ENCODE results near the gene TMEM253. TPM values are rescaled to one million over a fixed set of nuclear protein-coding genes. Genes with fewer than 3 reads are reported as not detected.

The TMEM253 gene
- total RNA-seq, 2 donors from 2014 or later: 0.40 to 0.49 TPM

DNA sequence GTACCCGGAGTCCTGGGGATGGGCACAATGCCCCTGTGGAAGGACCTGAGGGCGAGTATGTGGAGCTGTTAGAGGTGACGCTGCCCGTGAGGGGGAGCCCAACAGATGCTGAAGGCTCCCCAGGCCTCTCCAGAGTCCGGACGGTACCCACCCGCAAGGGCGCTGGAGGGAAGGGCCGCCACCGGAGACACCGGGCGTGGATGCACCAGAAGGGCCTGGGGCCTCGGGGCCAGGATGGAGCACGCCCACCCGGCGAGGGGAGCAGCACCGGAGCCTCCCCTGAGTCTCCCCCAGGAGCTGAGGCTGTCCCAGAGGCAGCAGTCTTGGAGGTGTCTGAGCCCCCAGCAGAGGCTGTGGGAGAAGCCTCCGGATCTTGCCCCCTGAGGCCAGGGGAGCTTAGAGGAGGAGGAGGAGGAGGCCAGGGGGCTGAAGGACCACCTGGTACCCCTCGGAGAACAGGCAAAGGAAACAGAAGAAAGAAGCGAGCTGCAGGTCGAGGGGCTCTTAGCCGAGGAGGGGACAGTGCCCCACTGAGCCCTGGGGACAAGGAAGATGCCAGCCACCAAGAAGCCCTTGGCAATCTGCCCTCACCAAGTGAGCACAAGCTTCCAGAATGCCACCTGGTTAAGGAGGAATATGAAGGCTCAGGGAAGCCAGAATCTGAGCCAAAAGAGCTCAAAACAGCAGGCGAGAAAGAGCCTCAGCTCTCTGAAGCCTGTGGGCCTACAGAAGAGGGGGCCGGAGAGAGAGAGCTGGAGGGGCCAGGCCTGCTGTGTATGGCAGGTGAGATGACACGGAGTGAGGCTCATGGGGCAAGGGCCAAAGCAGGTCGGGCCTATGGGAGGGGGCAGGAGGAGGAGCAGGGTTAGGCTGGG, 26.2 kb upstream of the TMEM253 start:
- peaks cover 11% of the 10 kb centered on the region for H3K4me1 Mint-ChIP-seq
- H3K4me3 Mint-ChIP-seq: no peak overlapping the region

DNA sequence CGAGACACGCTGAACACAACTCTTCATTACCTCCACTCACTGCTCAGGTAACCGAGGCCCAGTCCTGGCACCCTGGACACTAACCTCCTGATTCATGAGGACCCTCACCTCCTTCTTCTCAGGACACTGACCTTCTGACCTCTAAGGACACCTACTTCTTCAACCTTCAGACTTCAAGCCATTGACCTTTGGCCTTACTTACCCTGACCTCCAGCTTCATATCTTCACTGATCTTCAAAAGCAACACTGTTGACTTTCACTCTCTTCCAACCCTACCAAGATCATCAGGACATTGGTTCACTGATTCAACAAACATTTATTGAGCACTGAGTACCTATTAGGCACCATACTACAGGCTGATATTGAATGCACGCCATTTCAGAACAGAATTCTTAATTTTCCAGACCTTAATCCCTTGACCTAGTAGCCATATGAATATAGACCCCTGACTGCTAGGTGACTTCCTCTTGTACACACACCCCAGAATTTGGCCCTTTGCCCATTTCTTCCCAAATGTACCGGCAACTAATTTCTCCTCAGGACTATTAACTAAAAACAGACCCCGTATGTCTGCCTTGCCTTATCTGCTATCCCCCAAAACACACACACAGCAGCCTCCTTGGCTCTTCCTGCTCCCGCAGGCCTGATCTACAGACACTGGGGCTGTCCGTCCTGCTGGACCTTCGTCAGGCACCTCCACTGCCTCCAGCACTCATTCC, 25.0 kb upstream of the TMEM253 start:
- H3K4me3 ChIP-seq (ENCODE audit: low read length): no peak overlapping the region
- 93% methylated on average over 8 to 9 of the region's 9 CpGs for WGBS, 2 experiments (ENCODE audit: insufficient coverage in 1 of 2, insufficient read length in 1 of 2)
- no peak overlapping the region for H3K27ac ChIP-seq (ENCODE audit: low read depth, low read length)
- H3K36me3 Mint-ChIP-seq (ENCODE audit: low read depth): peaks cover 68% of the 10 kb centered on the region
- no peak for DNase-seq
- H3K36me3 ChIP-seq (ENCODE audit: control insufficient read depth, insufficient read depth, low read length): peaks cover 74% of the 10 kb centered on the region
- no peak overlapping the region for H3K27ac Mint-ChIP-seq
- H3K27me3 Mint-ChIP-seq (ENCODE audit: insufficient read depth): no peaks in the 10 kb centered on the region
- no peak overlapping the region for H3K4me3 Mint-ChIP-seq
- no peaks in the 10 kb centered on the region for H3K4me1 ChIP-seq (ENCODE audit: control insufficient read depth, insufficient read depth, low read length)
- no peaks in the 10 kb centered on the region for H3K9me3 Mint-ChIP-seq
- no peaks in the 10 kb centered on the region for H3K9me3 ChIP-seq (ENCODE audit: control insufficient read depth, low read length)
- TF ChIP-seq, protein P1, sequence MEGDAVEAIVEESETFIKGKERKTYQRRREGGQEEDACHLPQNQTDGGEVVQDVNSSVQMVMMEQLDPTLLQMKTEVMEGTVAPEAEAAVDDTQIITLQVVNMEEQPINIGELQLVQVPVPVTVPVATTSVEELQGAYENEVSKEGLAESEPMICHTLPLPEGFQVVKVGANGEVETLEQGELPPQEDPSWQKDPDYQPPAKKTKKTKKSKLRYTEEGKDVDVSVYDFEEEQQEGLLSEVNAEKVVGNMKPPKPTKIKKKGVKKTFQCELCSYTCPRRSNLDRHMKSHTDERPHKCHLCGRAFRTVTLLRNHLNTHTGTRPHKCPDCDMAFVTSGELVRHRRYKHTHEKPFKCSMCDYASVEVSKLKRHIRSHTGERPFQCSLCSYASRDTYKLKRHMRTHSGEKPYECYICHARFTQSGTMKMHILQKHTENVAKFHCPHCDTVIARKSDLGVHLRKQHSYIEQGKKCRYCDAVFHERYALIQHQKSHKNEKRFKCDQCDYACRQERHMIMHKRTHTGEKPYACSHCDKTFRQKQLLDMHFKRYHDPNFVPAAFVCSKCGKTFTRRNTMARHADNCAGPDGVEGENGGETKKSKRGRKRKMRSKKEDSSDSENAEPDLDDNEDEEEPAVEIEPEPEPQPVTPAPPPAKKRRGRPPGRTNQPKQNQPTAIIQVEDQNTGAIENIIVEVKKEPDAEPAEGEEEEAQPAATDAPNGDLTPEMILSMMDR (conservative IDR thresholded peaks at IDR 0.05): no peak
- peaks cover 11% of the 10 kb centered on the region for H3K4me1 Mint-ChIP-seq
- H3K27me3 ChIP-seq (ENCODE audit: control insufficient read depth, insufficient read depth, low read length, poor library complexity, severe bottlenecking): no peaks in the 10 kb centered on the region
- H3K9ac ChIP-seq (ENCODE audit: extremely low read depth, low read length, poor library complexity, severe bottlenecking): no peak overlapping the region

More for the DNA sequence above, 26.2 kb upstream of the TMEM253 start:
- no peak for DNase-seq
- H3K36me3 Mint-ChIP-seq (ENCODE audit: low read depth): peaks cover 57% of the 10 kb centered on the region
- Histone ChIP-seq H3K36me3 (ENCODE audit: control insufficient read depth, insufficient read depth, low read length) (peaks cover 65% of the 10 kb centered on the region), H3K9ac (ENCODE audit: extremely low read depth, low read length, poor library complexity, severe bottlenecking) (no peak overlapping the region), H3K4me1 (ENCODE audit: control insufficient read depth, insufficient read depth, low read length) (no peaks in the 10 kb centered on the region), H3K27ac (ENCODE audit: low read depth, low read length) (no peak overlapping the region), H3K9me3 (ENCODE audit: control insufficient read depth, low read length) (no peaks in the 10 kb centered on the region), H3K27me3 (ENCODE audit: control insufficient read depth, insufficient read depth, low read length, poor library complexity, severe bottlenecking) (no peaks in the 10 kb centered on the region), H3K4me3 (ENCODE audit: low read length) (no peak overlapping the region)
- 93 to 98% methylated on average over 20 to 26 of the region's 26 CpGs for WGBS, 2 experiments (ENCODE audit: insufficient coverage in 1 of 2, insufficient read length in 1 of 2)
- no peaks in the 10 kb centered on the region for H3K9me3 Mint-ChIP-seq
- TF ChIP-seq, protein P1 (conservative IDR thresholded peaks at IDR 0.05): no peak
- H3K27me3 Mint-ChIP-seq (ENCODE audit: insufficient read depth): no peaks in the 10 kb centered on the region
- no peak overlapping the region for H3K27ac Mint-ChIP-seq

- Mint-ChIP-seq H3K36me3 (ENCODE audit: low read depth) (peaks cover 77% of the 10 kb centered on the region), H3K4me1 (no peaks in the 10 kb centered on the region), H3K9me3 (no peaks in the 10 kb centered on the region), H3K27me3 (ENCODE audit: insufficient read depth) (no peaks in the 10 kb centered on the region), H3K4me3 (no peak overlapping the region), H3K27ac (no peak overlapping the region)
- H3K27me3 ChIP-seq (ENCODE audit: control insufficient read depth, insufficient read depth, low read length, poor library complexity, severe bottlenecking): no peaks in the 10 kb centered on the region
- 83 to 91% methylated on average over 2 of the region's 2 CpGs for WGBS, 2 experiments (ENCODE audit: insufficient coverage in 1 of 2, insufficient read length in 1 of 2)
- no peaks in the 10 kb centered on the region for H3K9me3 ChIP-seq (ENCODE audit: control insufficient read depth, low read length)
- no peaks in the 10 kb centered on the region for H3K4me1 ChIP-seq (ENCODE audit: control insufficient read depth, insufficient read depth, low read length)
- TF ChIP-seq, protein P1 (conservative IDR thresholded peaks at IDR 0.05): no peak
- H3K4me3 ChIP-seq (ENCODE audit: low read length): no peak overlapping the region
- peaks cover 91% of the 10 kb centered on the region for H3K36me3 ChIP-seq (ENCODE audit: control insufficient read depth, insufficient read depth, low read length)
- H3K9ac ChIP-seq (ENCODE audit: extremely low read depth, low read length, poor library complexity, severe bottlenecking): no peak overlapping the region
- H3K27ac ChIP-seq (ENCODE audit: low read depth, low read length): no peak overlapping the region
- DNase-seq: no peak
Measured at GRCh38 chr14:21077672-21078071, 23.2 kb upstream of the TMEM253 start.

All from endodermal cell (in vitro differentiated cells).